Liver (tissue), 3 donors: ENCODE data around the gene ELL.

ENCODE experiments used
- CTCF ChIP-seq: fragments of 150-350 bp; IDR thresholded peaks from 2 replicates; pipeline ENCODE4 v1.5.1; 2017; ENCODE audit warnings: improper control_type of control experiment, low read depth, low read length; ENCODE audit not compliant: missing input control
- HNF4A ChIP-seq, 2 donors: conservative IDR thresholded peaks; 2 replicates each; pipeline ENCODE4 v1.6.1; 2016; ENCODE audit warnings: antibody characterized with exemption in 2 of 2, mild to moderate bottlenecking in 2 of 2
- MAX ChIP-seq: IDR thresholded peaks from 2 replicates; pipeline ENCODE4 v1.6.1; 2016; ENCODE audit warnings: antibody characterized with exemption
- SP1 ChIP-seq: IDR thresholded peaks from 2 replicates; pipeline ENCODE4 v1.6.1; 2018; ENCODE audit warnings: antibody characterized with exemption, mild to moderate bottlenecking
- donor health status: healthy.
- donor health status: healthy.

GRCh38 chr19:18519962-18520847, 1.7 kb downstream of the ELL start:
- TF ChIP-seq SP1 (peak; percentile 77), CTCF (peak; percentile 58), MAX (peak; percentile 62), HNF4A (conservative IDR thresholded peaks at IDR 0.05) (peak; percentile 77 to 87)
